Measurements from ENCODE around the gene AREL1. TPM values are rescaled to one million over a fixed set of nuclear protein-coding genes. Genes with fewer than 3 reads are reported as not detected.

AREL1 gene
- total and polyA plus RNA-seq, 9 donors, result 8.2 to 38.1 (median 24.0) TPM

DNA sequence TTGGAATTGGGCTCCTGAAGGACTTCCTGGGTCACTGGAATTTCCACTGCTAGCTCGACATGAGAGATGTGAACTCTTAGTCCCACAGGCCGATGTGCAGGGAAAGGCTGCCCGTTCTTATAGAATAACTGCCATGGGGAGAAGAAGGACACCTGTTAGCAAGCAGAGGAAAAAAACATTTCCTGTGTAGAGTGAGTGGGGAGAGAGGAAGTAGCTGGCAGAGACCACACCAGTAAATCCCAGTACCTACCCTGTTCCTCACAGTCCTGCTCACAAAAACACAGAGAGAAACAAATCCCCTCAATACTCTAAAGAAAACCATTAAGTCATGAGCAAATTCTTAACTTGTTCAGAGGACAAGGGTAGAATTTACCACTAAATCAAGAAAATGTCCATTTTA lies 29.5 kb downstream of the AREL1 start:
- H3K9me3 ChIP-seq, result no peaks in the 10 kb centered on the region
- TF ChIP-seq, protein P1, sequence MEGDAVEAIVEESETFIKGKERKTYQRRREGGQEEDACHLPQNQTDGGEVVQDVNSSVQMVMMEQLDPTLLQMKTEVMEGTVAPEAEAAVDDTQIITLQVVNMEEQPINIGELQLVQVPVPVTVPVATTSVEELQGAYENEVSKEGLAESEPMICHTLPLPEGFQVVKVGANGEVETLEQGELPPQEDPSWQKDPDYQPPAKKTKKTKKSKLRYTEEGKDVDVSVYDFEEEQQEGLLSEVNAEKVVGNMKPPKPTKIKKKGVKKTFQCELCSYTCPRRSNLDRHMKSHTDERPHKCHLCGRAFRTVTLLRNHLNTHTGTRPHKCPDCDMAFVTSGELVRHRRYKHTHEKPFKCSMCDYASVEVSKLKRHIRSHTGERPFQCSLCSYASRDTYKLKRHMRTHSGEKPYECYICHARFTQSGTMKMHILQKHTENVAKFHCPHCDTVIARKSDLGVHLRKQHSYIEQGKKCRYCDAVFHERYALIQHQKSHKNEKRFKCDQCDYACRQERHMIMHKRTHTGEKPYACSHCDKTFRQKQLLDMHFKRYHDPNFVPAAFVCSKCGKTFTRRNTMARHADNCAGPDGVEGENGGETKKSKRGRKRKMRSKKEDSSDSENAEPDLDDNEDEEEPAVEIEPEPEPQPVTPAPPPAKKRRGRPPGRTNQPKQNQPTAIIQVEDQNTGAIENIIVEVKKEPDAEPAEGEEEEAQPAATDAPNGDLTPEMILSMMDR (IDR thresholded peaks at IDR 0.05), result no peak
- TF ChIP-seq EP300 (IDR thresholded peaks at IDR 0.05) (no peak), POLR2A (IDR thresholded peaks at IDR 0.05) (no peak)
- intact Hi-C loops (cut with DNase I), result no loop called here
- DNase-seq, result no peak
- WGBS, 3 donors, result 65 to 79% (median 71%) methylated on average over 3 of the region's 3 CpGs
- no peaks in the 10 kb centered on the region for H3K36me3 ChIP-seq
- peaks cover 3% of the 10 kb centered on the region for H3K4me1 ChIP-seq (ENCODE audit: insufficient read depth)
- no peaks in the 10 kb centered on the region for H3K27me3 ChIP-seq
- H3K4me3 ChIP-seq, result no peak overlapping the region
- no peak overlapping the region for H3K27ac ChIP-seq

DNA sequence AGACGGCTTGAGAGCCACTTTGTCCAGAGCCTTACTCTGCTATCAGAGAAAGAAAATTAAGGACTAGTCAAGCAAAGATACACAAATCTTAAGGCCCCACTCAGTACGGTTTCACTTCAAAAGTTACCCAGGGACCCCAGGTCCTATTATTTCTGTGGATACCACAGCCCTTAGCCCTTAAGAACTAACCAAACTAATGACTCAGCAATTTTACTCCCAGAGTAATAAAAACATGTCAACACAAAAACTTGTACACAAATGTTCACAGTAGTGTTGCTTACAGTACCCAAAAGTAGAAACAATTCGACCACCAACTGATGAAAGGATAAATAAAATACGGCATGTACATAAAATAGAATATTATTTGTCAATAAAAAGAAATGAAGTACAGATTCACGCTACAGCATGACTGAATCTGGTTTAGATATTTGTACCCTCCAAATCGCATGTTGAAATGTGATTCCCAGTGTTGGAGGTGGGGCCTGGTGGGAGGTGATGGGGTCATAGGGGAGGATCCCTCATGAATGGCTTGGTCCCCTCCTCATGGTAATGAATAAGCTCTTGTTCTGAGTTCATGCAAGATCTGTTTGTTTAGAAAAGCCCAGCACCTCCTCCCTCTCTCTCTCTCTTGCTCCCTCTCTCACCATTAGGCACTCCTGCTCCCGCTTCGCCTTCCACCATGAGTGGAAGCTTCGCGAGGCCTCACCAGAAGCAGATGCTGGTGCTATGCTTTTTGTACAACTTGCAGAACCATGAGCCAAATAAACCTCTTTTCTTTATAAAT lies 30.5 kb downstream of the AREL1 start:
- H3K27me3 ChIP-seq, result no peaks in the 10 kb centered on the region
- no peak overlapping the region for H3K27ac ChIP-seq
- TF ChIP-seq POLR2A (IDR thresholded peaks at IDR 0.05) (no peak), EP300 (IDR thresholded peaks at IDR 0.05) (no peak)
- TF ChIP-seq, protein P1 (IDR thresholded peaks at IDR 0.05), result no peak
- intact Hi-C loops (cut with DNase I), result no loop called here
- H3K4me3 ChIP-seq, result no peak overlapping the region
- peaks cover 3% of the 10 kb centered on the region for H3K4me1 ChIP-seq (ENCODE audit: insufficient read depth)
- no peak for DNase-seq
- 75 to 85% (median 80%) methylated on average over 10 of the region's 10 CpGs for WGBS, 3 donors
- H3K36me3 ChIP-seq, result no peaks in the 10 kb centered on the region
- no peaks in the 10 kb centered on the region for H3K9me3 ChIP-seq

DNA sequence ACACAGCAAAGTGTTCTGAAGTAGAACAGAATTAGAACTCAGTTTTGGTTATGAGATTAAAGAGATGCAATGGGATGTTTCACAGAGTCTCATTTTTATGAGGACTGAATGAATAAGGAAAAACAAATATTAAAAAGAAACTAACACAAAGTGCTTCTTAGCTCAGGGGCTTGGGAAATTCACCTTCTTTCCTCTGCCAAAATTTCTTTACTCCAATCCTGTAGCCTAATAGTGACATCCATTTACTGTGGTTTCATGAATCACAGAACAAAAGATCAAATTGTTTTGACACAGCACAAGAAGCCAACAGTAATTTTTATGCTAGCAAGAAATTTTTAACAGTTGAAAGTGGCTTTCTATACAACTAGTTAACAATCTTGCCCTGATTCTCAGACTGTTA lies 37.7 kb downstream of the AREL1 start:
- no peak for DNase-seq
- Histone ChIP-seq H3K27ac (no peak overlapping the region), H3K36me3 (no peaks in the 10 kb centered on the region), H3K27me3 (no peaks in the 10 kb centered on the region), H3K4me1 (ENCODE audit: insufficient read depth) (peaks cover 1% of the 10 kb centered on the region), H3K4me3 (no peak overlapping the region), H3K9me3 (no peaks in the 10 kb centered on the region)
- intact Hi-C loops (cut with DNase I), result no loop called here
- TF ChIP-seq POLR2A (IDR thresholded peaks at IDR 0.05) (no peak), EP300 (IDR thresholded peaks at IDR 0.05) (no peak)
- TF ChIP-seq, protein P1 (IDR thresholded peaks at IDR 0.05), result no peak

DNA sequence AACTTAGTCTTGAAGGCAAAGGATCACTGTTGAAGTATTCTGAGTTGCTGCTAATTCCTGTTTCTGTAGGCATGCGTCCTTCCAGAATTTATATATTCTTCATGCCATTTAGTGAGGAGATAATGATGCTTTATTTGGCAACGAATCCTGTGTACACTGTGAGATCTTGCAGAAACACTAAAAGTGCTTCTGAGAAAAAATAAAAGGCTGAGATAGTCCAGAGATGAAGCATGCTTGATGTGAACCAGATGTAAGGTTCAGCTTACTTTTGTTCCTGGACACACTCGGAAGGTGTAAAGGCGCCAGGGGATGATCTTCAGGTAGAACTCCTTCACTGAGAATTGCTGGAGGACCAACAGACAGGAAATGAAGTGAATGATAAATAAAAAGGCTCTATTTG lies 39.1 kb downstream of the AREL1 start:
- intact Hi-C loops (cut with DNase I), result no loop called here
- Histone ChIP-seq H3K4me3 (no peak overlapping the region), H3K4me1 (ENCODE audit: insufficient read depth) (peaks cover 1% of the 10 kb centered on the region), H3K27ac (no peak overlapping the region), H3K36me3 (no peaks in the 10 kb centered on the region), H3K9me3 (no peaks in the 10 kb centered on the region), H3K27me3 (no peaks in the 10 kb centered on the region)
- WGBS, 3 donors, result 64 to 72% (median 69%) methylated on average over 4 of the region's 4 CpGs
- no peak for DNase-seq
- no peak for TF ChIP-seq POLR2A (IDR thresholded peaks at IDR 0.05)

DNA sequence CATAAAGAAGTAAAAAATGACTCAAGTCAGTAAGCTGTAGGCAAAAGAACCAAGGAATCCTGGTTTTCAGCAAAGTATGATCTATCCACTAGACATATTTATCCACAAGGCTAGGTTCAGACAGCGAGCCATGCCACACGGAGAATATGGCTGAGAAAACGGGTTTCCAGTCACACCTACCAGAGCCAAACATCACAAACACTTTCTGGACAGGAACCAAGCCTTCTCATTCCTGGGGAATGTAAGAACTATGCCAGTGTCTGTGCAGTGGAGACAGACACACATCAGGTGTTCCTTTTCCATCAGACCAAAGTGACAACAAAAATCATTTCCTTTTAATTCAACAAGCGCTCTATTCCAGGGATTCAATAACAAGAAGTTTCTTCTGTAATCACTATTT lies 41.1 kb downstream of the AREL1 start:
- intact Hi-C loops (cut with DNase I), result no loop called here
- Histone ChIP-seq H3K4me1 (ENCODE audit: insufficient read depth) (peaks cover 1% of the 10 kb centered on the region), H3K27me3 (no peaks in the 10 kb centered on the region), H3K9me3 (no peaks in the 10 kb centered on the region), H3K27ac (no peak overlapping the region), H3K36me3 (no peaks in the 10 kb centered on the region), H3K4me3 (no peak overlapping the region)
- no peak for DNase-seq
- TF ChIP-seq, protein P1 (IDR thresholded peaks at IDR 0.05), result no peak
- TF ChIP-seq EP300 (IDR thresholded peaks at IDR 0.05) (no peak), POLR2A (IDR thresholded peaks at IDR 0.05) (no peak)
- 33 to 51% (median 47%) methylated on average over 4 of the region's 4 CpGs for WGBS, 3 donors

Measured in ovary (tissue), 9 donors.